ENCODE data around the gene CACNA1C. TPM values are rescaled to one million over a fixed set of nuclear protein-coding genes. Genes with fewer than 3 reads are reported as not detected.

The CACNA1C gene
- total RNA-seq, 1 experiment from 2014 or later = 1.1 TPM

DNA sequence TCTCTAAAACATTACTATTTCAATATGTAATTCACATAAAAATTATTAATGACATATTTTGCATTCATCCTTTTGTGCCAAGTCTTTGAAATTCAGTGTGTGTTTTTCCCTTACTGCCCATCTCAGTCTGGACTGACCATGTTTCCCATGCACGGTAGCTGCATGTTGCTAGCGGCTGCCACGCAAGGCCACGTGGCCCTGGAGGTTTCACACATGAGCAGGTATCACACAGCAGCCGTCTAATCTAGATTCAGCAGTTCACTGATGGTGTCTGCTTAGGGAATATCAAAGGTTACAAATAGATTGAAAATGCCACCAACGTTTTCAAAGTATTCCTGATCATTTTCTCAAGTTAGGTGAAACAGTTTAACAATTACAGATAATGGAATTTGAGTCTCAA lies 507.1 kb downstream of the CACNA1C start:
- H3K23me2 ChIP-seq (ENCODE audit: insufficient read length, low read depth, low read length, poor library complexity, severe bottlenecking) = no peaks in the 10 kb centered on the region
- no peak overlapping the region for H3K27ac ChIP-seq (ENCODE audit: insufficient read length, low read depth, low read length)
- H3K79me1 ChIP-seq (ENCODE audit: insufficient read depth, low read depth, low read length, poor library complexity, severe bottlenecking) = no peaks in the 10 kb centered on the region
- H3K9ac ChIP-seq (ENCODE audit: extremely low read depth, insufficient read length, low read length) = no peak overlapping the region
- no peak overlapping the region for H2AFZ ChIP-seq (ENCODE audit: low read length)
- no peaks in the 10 kb centered on the region for H3K9me3 Mint-ChIP-seq
- H2BK12ac ChIP-seq (ENCODE audit: insufficient read length, low read depth, low read length) = no peak overlapping the region
- no peaks in the 10 kb centered on the region for H3K36me3 Mint-ChIP-seq (ENCODE audit: insufficient read depth in 1 of 3, low read depth in 3 of 3)
- H2BK20ac ChIP-seq (ENCODE audit: low read depth, low read length, poor library complexity, severe bottlenecking) = no peak overlapping the region
- H4K8ac ChIP-seq (replicated peaks; ENCODE audit: insufficient read length, low read depth, low read length) = no peak overlapping the region
- no peak overlapping the region for H2BK120ac ChIP-seq (ENCODE audit: low read depth, low read length, poor library complexity, severe bottlenecking)
- H3K56ac ChIP-seq (ENCODE audit: insufficient read length, low read depth, low read length) = no peak overlapping the region
- DNase-seq = no peak
- H4K91ac ChIP-seq (ENCODE audit: insufficient read length, low read depth, low read length) = no peak overlapping the region
- H4K20me1 ChIP-seq (ENCODE audit: control insufficient read depth, insufficient read depth, insufficient read length) = no peaks in the 10 kb centered on the region
- no peak overlapping the region for H2BK15ac ChIP-seq (ENCODE audit: low read depth, low read length)
- no peaks in the 10 kb centered on the region for H3K4me1 ChIP-seq (ENCODE audit: insufficient read depth, low read length)
- no CpG with 5 or more reads among the region's 6 CpGs for WGBS (ENCODE audit: extremely low coverage, insufficient read length, low lambda C conversion rate)
- H3K4me3 Mint-ChIP-seq = no peak overlapping the region
- no peak overlapping the region for H2AK5ac ChIP-seq (ENCODE audit: insufficient read length, low read length)
- TF ChIP-seq, protein P1, sequence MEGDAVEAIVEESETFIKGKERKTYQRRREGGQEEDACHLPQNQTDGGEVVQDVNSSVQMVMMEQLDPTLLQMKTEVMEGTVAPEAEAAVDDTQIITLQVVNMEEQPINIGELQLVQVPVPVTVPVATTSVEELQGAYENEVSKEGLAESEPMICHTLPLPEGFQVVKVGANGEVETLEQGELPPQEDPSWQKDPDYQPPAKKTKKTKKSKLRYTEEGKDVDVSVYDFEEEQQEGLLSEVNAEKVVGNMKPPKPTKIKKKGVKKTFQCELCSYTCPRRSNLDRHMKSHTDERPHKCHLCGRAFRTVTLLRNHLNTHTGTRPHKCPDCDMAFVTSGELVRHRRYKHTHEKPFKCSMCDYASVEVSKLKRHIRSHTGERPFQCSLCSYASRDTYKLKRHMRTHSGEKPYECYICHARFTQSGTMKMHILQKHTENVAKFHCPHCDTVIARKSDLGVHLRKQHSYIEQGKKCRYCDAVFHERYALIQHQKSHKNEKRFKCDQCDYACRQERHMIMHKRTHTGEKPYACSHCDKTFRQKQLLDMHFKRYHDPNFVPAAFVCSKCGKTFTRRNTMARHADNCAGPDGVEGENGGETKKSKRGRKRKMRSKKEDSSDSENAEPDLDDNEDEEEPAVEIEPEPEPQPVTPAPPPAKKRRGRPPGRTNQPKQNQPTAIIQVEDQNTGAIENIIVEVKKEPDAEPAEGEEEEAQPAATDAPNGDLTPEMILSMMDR (conservative IDR thresholded peaks at IDR 0.05) = no peak
- H4K5ac ChIP-seq (ENCODE audit: insufficient read length, low read depth, low read length) = no peak overlapping the region
- no peak overlapping the region for H3K27ac Mint-ChIP-seq
- H3K27me3 ChIP-seq (ENCODE audit: insufficient read depth, low read length) = no peaks in the 10 kb centered on the region
- H3K9me3 ChIP-seq (ENCODE audit: control insufficient read depth, low read depth, low read length) = no peaks in the 10 kb centered on the region
- H3K23ac ChIP-seq (ENCODE audit: insufficient read length, low read depth, low read length) = no peak overlapping the region
- H3K79me2 ChIP-seq (ENCODE audit: insufficient read depth, low read length) = no peaks in the 10 kb centered on the region
- H3K4ac ChIP-seq (ENCODE audit: low read depth, low read length) = no peak overlapping the region
- no peak overlapping the region for H3T11ph ChIP-seq (ENCODE audit: low read length)
- peaks cover 14% of the 10 kb centered on the region for H3K27me3 Mint-ChIP-seq (ENCODE audit: low read depth)
- no peak overlapping the region for H3K4me2 ChIP-seq (ENCODE audit: insufficient read depth, insufficient read length, low read length)
- H2BK5ac ChIP-seq (ENCODE audit: insufficient read length, low read length) = no peak overlapping the region
- no peak overlapping the region for H3K18ac ChIP-seq (ENCODE audit: insufficient read length, low read depth, low read length)
- no peak overlapping the region for H3K14ac ChIP-seq (ENCODE audit: insufficient read depth, low read length)
- H3K4me1 Mint-ChIP-seq = peaks cover 5 to 9% of the 10 kb centered on the region in 2 experiments

Measured in H9 (cell line).